Ureter (tissue), 1 donor: Measurements from ENCODE around the gene BBOF1. TPM values are rescaled to one million over a fixed set of nuclear protein-coding genes. Genes with fewer than 3 reads are reported as not detected.
A peak's percentile ranks its signal among the peaks of the same experiment; 100 is the strongest.
"Not testable (repeated sequence)": the region's sequence is repeated elsewhere in the genome, so short reads cannot be mapped to it uniquely, and the experiment has no call there.

Experiments used
- DNase-seq: peaks from one replicate; pipeline ENCODE4 v3.0.0-alpha.2; 2020; ENCODE audit warnings: low spot score
- total RNA-seq: library from RNA; stranded (reverse); gene quantifications from one replicate; pipeline ENCODE4 v1.2.4, GENCODE V29; 2023
- donor health status: DM: yes; HTN: yes; CAD: no.

The BBOF1 gene, protein sequence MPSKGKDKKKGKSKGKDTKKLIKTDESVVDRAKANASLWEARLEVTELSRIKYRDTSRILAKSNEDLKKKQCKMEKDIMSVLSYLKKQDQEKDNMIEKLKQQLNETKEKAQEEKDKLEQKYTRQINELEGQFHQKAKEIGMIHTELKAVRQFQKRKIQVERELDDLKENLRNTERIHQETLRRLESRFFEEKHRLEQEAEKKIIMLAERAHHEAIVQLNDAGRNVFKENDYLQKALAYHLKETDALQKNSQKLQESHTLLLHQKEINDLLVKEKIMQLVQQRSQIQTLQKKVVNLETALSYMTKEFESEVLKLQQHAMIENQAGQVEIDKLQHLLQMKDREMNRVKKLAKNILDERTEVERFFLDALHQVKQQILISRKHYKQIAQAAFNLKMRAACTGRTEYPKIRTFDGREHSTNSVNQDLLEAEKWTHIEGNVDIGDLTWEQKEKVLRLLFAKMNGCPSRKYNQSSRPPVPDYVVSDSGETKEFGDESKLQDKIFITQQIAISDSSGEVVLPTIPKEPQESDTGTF
- 7.5 TPM for total RNA-seq

DNA sequence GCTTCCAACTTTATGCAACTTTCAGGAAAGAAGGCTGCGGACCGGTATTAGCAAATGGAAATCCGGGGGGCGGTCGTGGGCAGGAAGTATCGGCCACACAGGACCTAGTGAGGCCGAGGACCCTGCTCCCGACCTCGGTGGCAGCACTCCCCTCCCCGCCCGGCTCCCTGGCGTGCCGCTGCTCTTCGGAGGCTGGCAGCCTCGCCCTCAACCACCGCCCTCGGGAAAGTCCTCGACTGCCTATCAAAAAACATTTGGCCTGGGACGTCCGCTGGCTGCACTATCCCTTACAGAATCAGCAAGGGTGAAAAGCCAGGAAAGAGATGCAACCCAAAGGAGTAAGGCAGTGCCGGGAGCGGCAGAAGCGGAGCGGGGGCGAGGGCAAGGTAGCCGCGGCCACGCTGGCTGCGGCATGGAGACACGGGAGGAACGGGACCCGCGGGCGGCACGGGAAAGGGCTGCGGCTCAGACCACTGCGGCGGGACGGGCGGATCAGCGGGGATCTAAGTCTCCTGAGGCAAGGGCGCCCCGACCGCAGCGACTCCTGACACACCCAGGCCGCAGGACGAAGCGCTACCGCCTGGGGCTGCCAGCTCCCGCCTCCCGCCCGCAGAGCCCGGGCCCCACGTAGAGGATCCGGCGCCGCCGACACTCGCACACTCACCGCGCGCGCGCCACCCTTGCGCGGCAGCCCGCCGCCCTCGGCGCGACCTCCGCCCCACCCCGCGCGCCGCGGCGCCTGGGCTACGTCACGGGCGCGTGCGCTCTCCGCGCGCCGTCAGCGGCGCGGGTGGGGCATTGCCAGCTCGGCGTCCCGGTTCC is at the start of gene BBOF1, which contains the start of gene ENTPD5:
Gene BBOF1 (plus strand): TSS at position 764 of the 822 bp plus-strand sequence. CDS start 130 bp downstream, outside the sequence.
Gene ENTPD5 (minus strand): TSS at position 703 of the 822 bp plus-strand sequence. CDS start 31,186 bp downstream, outside the sequence.
- peak; percentile 84 for DNase-seq

GRCh38 chr14:73973497-73973896 is 45.7 kb upstream of the BBOF1 start:
- no peak for DNase-seq

- no peak for DNase-seq
These were observed 43.0 kb upstream of the BBOF1 start for GRCh38 chr14:73976125-73976524.

DNA sequence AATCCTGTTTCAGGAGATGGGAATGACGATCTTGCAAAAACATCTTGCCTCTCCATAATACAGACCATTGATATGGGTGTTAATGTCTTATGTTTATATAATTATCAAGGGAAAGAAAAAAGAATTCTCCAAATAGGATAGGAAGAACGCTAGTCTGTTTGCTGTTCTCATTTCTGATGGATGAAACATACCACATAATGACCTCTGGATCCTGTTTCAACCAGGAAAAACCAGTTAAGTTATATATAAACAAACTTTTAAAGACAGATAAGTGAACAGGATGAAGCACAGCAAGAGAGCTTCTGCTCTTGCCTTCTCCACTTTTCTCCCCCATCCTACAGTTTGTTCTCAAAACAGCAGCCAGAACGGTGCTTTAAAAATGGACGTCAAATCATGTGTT is 41.3 kb upstream of the BBOF1 start:
- no peak for DNase-seq

DNA sequence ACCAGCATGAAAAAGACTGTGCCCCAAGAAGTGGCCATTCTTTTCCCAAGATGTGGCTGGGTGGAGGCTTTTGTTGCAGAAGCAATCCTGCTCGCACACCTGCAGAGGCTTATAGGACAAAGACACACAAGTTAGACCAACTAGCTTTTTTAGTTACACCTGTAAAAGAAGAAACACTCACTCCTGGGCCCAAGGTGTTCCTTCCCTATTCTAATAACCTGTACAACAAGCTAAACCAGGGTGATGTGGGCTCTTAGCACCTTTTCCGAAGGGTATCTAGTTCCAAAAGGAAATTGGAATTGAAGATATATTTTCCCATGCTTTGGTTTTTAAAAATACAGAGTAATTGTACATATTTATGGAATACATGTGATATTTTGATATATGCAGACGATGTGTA is 31.1 kb upstream of the BBOF1 start:
- DNase-seq = no peak

DNA sequence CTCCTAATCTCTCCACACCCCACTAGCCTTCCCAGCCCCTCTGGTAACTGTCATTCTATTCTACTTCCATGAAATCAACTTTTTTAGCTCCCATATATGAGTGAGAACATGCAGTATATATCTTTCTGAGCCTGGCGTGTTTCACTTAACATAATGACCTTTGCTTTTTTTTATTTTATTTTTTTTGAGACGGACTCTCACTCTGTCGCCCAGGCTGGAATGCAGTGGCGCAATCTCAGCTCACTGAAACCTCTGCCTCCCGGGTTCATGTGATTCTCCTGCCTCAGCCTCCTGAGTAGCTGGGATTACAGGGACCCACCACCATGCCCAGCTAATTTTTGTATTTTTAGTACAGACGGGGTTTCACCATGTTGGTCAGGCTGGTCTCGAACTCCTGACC is 30.5 kb upstream of the BBOF1 start:
- not testable (repeated sequence) for DNase-seq

GRCh38 chr14:73991092-73991491 is 28.1 kb upstream of the BBOF1 start:
- no peak for DNase-seq

- not testable (repeated sequence) for DNase-seq
These were observed 24.2 kb upstream of the BBOF1 start for GRCh38 chr14:73994926-73995325.

DNA sequence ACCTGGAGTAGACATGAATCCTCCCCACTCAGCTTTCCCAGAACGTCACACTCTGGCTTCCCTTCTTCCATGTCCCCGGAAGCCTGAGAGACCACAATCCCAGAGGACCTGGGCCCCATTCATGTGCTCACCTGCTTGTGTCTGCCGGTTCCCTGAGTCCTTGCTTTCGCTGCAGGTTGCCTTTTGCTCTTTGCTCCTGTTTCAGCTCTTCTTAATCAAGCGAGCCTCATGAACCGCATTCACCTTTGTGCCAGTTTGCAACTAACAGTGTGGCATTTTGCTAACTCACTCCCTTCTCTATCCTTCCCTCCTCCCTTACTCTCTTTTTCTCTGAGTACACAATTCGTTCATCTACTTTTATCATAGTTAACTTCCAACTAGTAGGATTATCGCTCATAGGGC is 23.2 kb upstream of the BBOF1 start:
- no peak for DNase-seq

DNA sequence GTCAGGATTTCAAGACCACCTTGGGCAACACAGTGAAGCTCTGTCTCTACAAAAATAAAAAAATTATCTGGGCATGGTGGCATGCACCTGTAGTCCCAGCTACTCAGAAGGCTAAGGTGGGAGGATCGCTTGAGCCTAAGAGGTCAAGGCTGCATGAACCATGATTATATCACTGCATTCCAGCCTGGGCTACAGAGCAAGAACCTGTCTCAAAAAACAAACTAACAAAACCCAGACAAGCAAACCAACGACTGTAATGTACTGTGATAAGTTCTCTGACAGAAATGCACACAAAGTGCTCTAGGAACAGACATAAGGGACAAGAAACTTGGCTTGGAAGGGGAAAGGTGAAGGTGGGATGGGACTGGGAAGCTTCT is 22.4 kb upstream of the BBOF1 start:
- DNase-seq = no peak

- DNase-seq = no peak
These were observed 21.8 kb upstream of the BBOF1 start for GRCh38 chr14:73997108-73997943.

GRCh38 chr14:73997944-73998447 is 21.2 kb upstream of the BBOF1 start:
- DNase-seq = no peak

DNA sequence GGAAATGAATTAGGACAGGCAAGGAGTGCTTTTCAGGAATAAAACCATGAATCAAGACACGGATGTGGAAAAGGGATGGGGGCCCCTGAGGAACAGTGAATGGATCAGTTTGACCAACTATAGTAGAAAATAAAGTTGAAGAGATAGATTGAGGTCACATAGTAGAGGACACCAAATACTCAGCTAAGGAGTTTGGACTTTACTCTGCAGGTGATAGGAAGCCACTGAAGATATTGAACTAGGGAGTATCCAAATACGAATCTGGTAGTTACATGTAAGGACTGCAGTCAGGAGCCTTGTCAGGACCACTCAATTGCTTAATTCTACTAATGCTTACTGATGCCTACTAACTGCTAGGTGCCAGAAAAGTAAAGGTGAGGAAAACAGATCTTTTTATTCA is 20.4 kb upstream of the BBOF1 start:
- DNase-seq = no peak

DNA sequence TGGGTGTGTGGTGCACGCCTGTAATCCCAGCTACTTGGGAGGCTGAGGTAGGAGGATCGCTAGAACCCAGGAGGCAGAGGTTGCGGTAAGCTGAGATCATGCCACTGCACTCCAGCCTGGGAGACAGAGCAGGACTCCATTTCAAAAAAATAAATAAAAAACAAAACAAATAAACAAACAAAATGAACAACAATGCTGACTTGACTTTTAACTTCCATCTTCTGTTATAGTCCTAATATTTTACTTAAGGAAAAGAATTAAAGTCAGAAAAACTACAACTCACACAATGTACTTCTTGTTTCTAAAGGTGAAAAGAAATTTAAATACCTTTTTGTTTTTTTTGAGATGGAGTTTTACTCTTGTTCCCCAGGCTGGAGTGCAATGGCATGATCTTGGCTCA is 13.5 kb upstream of the BBOF1 start:
- DNase-seq = not testable (repeated sequence)

GRCh38 chr14:74008843-74009499 is 10.2 kb upstream of the BBOF1 start:
- no peak for DNase-seq

GRCh38 chr14:74014299-74014698 is 4.8 kb upstream of the BBOF1 start:
- no peak for DNase-seq

GRCh38 chr14:74015176-74015575 is 4.0 kb upstream of the BBOF1 start:
- no peak for DNase-seq

GRCh38 chr14:74015963-74016362 is 3.2 kb upstream of the BBOF1 start:
- DNase-seq = no peak

- no peak for DNase-seq
These were observed 969 bp upstream of the BBOF1 start for GRCh38 chr14:74018174-74018585.

- no peak for DNase-seq
These were observed 424 bp downstream of the BBOF1 start for GRCh38 chr14:74019408-74020137.
